Neural cell (in vitro differentiated cells): ENCODE results near the gene METAP1. TPM values are rescaled to one million over a fixed set of nuclear protein-coding genes. Genes with fewer than 3 reads are reported as not detected.
"Not testable (repeated sequence)": the region's sequence is repeated elsewhere in the genome, so short reads cannot be mapped to it uniquely, and the experiment has no call there.

Experiments used
- H2AFZ ChIP-seq: fragments of 200-600, 300-800 bp; sonication (generic), shearing (Covaris generic); 2 replicates; pipeline ENCODE4 v1.6.0; 2014; ENCODE audit warnings: low read depth, mild to moderate bottlenecking, antibody characterized with exemption, low read length, moderate library complexity
- H3F3A ChIP-seq: fragments of 200-600 bp; shearing (Covaris generic); 2 replicates; pipeline ENCODE4 v1.6.1; 2016; ENCODE audit warnings: mild to moderate bottlenecking, moderate library complexity, mixed read lengths, antibody characterized with exemption, low read length; ENCODE audit not compliant: insufficient read depth, poor library complexity, severe bottlenecking
- H3K27ac ChIP-seq: fragments of 200-600, 300-800 bp; sonication (generic), shearing (Covaris generic); 2 replicates; pipeline ENCODE4 v1.5.1; 2014; ENCODE audit warnings: mild to moderate bottlenecking, low read length, moderate library complexity
- H3K27me3 ChIP-seq: fragments of 300-800, 200-600 bp; sonication (generic), shearing (Covaris generic); 2 replicates; pipeline ENCODE4 v1.6.0; 2014; ENCODE audit warnings: mild to moderate bottlenecking, low read depth, low read length, moderate library complexity; ENCODE audit not compliant: insufficient read depth
- H3K36me3 ChIP-seq: fragments of 300-800, 200-600 bp; sonication (generic), shearing (Covaris generic); 2 replicates; pipeline ENCODE4 v1.5.1; 2014; ENCODE audit warnings: mild to moderate bottlenecking, antibody characterized with exemption, low read length, moderate library complexity; ENCODE audit not compliant: insufficient read depth
- H3K4me2 ChIP-seq: fragments of 300-800, 200-600 bp; sonication (generic), shearing (Covaris generic); 2 replicates; pipeline ENCODE4 v1.6.0; 2014; ENCODE audit warnings: mild to moderate bottlenecking, low read length
- H3K4me3 ChIP-seq: fragments of 300-800, 200-600 bp; sonication (generic), shearing (Covaris generic); 2 replicates; pipeline ENCODE4 v1.5.1; 2014; ENCODE audit warnings: mild to moderate bottlenecking, low read length, moderate library complexity
- H3K79me2 ChIP-seq: fragments of 200-600 bp; shearing (Covaris generic); replicated peaks from 2 replicates; pipeline ENCODE4 v1.6.0; 2014; ENCODE audit warnings: mild to moderate bottlenecking, low read length, moderate library complexity; ENCODE audit not compliant: insufficient read depth
- H3K9ac ChIP-seq: fragments of 300-800, 200-600 bp; sonication (generic), shearing (Covaris generic); 2 replicates; pipeline ENCODE4 v1.6.1; 2016; ENCODE audit warnings: mild to moderate bottlenecking, low read length, mixed read lengths
- H3K9me2 ChIP-seq: fragments of 200-600 bp; shearing (Covaris generic); 2 replicates; pipeline ENCODE4 v1.6.1; 2016; ENCODE audit warnings: mild to moderate bottlenecking, low read length, mixed read lengths; ENCODE audit not compliant: insufficient read depth
- H3K9me3 ChIP-seq: fragments of 200-600, 300-800 bp; sonication (generic), shearing (Covaris generic); 2 replicates; pipeline ENCODE4 v1.6.1; 2016; ENCODE audit warnings: mild to moderate bottlenecking, mixed run types, low read length, moderate library complexity, mixed read lengths
- H4K20me1 ChIP-seq: fragments of 200-600 bp; shearing (Covaris generic); 2 replicates; pipeline ENCODE4 v1.6.1; 2016; ENCODE audit warnings: mild to moderate bottlenecking, mixed run types; ENCODE audit not compliant: insufficient read depth
- CTCF ChIP-seq: fragments of 450-650 bp; IDR thresholded peaks from 2 replicates; pipeline ENCODE4 v1.5.1; 2014; ENCODE audit warnings: antibody characterized with exemption, mild to moderate bottlenecking, moderate library complexity; ENCODE audit not compliant: poor library complexity, severe bottlenecking
- EP300 ChIP-seq: fragments of 450-650 bp; conservative IDR thresholded peaks from 2 replicates; pipeline ENCODE4 v1.6.1; 2014; ENCODE audit warnings: antibody characterized with exemption, mild to moderate bottlenecking, moderate library complexity; ENCODE audit not compliant: poor library complexity, severe bottlenecking
- EZH2 ChIP-seq: fragments of 200-600, 300-800 bp; shearing (Covaris generic), sonication (generic); IDR thresholded peaks from 2 replicates; pipeline ENCODE4 v1.6.1; 2014; ENCODE audit warnings: antibody characterized with exemption, low read length, borderline replicate concordance, mild to moderate bottlenecking; ENCODE audit not compliant: insufficient read depth, poor library complexity, severe bottlenecking
- MXI1 ChIP-seq: fragments of 450-650 bp; conservative IDR thresholded peaks from 2 replicates; pipeline ENCODE4 v1.6.1; 2014; ENCODE audit warnings: antibody characterized with exemption, mild to moderate bottlenecking; ENCODE audit not compliant: poor library complexity, severe bottlenecking
- POLR2AphosphoS5 ChIP-seq: IDR thresholded peaks from 2 replicates; pipeline ENCODE4 v1.6.1; 2012
- RAD21 ChIP-seq: fragments of 450-650 bp; conservative IDR thresholded peaks from 2 replicates; pipeline ENCODE4 v1.6.1; 2014; ENCODE audit warnings: antibody characterized with exemption, mild to moderate bottlenecking, moderate library complexity
- REST ChIP-seq: IDR thresholded peaks from 2 replicates; pipeline ENCODE4 v1.6.1; 2012; ENCODE audit warnings: borderline replicate concordance
- SMC3 ChIP-seq: fragments of 450-650 bp; conservative IDR thresholded peaks from 2 replicates; pipeline ENCODE4 v1.6.1; 2014; ENCODE audit warnings: antibody characterized with exemption, mild to moderate bottlenecking, moderate library complexity; ENCODE audit not compliant: poor library complexity
- TAF1 ChIP-seq: IDR thresholded peaks from 2 replicates; pipeline ENCODE4 v1.6.1; 2012; ENCODE audit warnings: low read depth
- polyA plus RNA-seq: library from polyadenylated mRNA; depleted of rRNA; stranded (reverse); fragments of >200 nt; gene quantifications from 2 replicates; pipeline ENCODE4 v1.2.3, GENCODE V29; 2014

The METAP1 gene
- polyA plus RNA-seq, 1 donor from 2014 or later: 24.5 TPM

- no peaks in the 10 kb centered on the region for H3K9me2 ChIP-seq
- H2AFZ ChIP-seq: no peak overlapping the region
- TF ChIP-seq EZH2 (no peak), EP300 (no peak), MXI1 (no peak), TAF1 (no peak), SMC3 (no peak), POLR2AphosphoS5 (no peak), RAD21 (no peak)
- H3K36me3 ChIP-seq: peaks cover 16% of the 10 kb centered on the region
- peaks cover 4% of the 10 kb centered on the region for H3K79me2 ChIP-seq
- no peak overlapping the region for H3K9ac ChIP-seq
- H4K20me1 ChIP-seq: no peaks in the 10 kb centered on the region
- H3K27me3 ChIP-seq: no peaks in the 10 kb centered on the region
- no peaks in the 10 kb centered on the region for H3K9me3 ChIP-seq
- no peak overlapping the region for H3K4me3 ChIP-seq
- H3K27ac ChIP-seq: no peak overlapping the region
- H3K4me2 ChIP-seq: no peak overlapping the region
- no peaks in the 10 kb centered on the region for H3F3A ChIP-seq
Measured at GRCh38 chr4:99078931-99079624, 83.6 kb downstream of the METAP1 start.

GRCh38 chr4:99079625-99080295 lies 84.2 kb downstream of the METAP1 start:
- Histone ChIP-seq H3K36me3 (peaks cover 16% of the 10 kb centered on the region), H3K79me2 (peaks cover 4% of the 10 kb centered on the region), H3K9me3 (no peaks in the 10 kb centered on the region), H2AFZ (no peak overlapping the region), H3F3A (no peaks in the 10 kb centered on the region), H4K20me1 (no peaks in the 10 kb centered on the region), H3K4me2 (no peak overlapping the region), H3K27ac (no peak overlapping the region), H3K27me3 (no peaks in the 10 kb centered on the region), H3K9ac (no peak overlapping the region), H3K4me3 (no peak overlapping the region), H3K9me2 (no peaks in the 10 kb centered on the region)
- no peak for TF ChIP-seq EP300
- no peak for TF ChIP-seq EZH2
- no peak for TF ChIP-seq MXI1
- TF ChIP-seq TAF1: no peak
- no peak for TF ChIP-seq REST
- TF ChIP-seq CTCF: no peak
- no peak for TF ChIP-seq SMC3
- no peak for TF ChIP-seq RAD21
- TF ChIP-seq POLR2AphosphoS5: no peak

- H3F3A ChIP-seq, H4K20me1 ChIP-seq, H3K79me2 ChIP-seq, H3K27ac ChIP-seq, H3K9ac ChIP-seq, H3K4me2 ChIP-seq, H3K4me3 ChIP-seq, H3K9me3 ChIP-seq, H3K9me2 ChIP-seq, H2AFZ ChIP-seq, H3K27me3 ChIP-seq: not testable (repeated sequence)
- peaks cover 16% of the 10 kb centered on the region for H3K36me3 ChIP-seq
Measured at GRCh38 chr4:99080869-99081268, 85.3 kb downstream of the METAP1 start.
